ENCODE data around the gene MRPL16. TPM values are rescaled to one million over a fixed set of nuclear protein-coding genes. Genes with fewer than 3 reads are reported as not detected.

MRPL16 gene
- polyA plus RNA-seq, 1 donor from 2014 or later = 33.2 TPM

DNA sequence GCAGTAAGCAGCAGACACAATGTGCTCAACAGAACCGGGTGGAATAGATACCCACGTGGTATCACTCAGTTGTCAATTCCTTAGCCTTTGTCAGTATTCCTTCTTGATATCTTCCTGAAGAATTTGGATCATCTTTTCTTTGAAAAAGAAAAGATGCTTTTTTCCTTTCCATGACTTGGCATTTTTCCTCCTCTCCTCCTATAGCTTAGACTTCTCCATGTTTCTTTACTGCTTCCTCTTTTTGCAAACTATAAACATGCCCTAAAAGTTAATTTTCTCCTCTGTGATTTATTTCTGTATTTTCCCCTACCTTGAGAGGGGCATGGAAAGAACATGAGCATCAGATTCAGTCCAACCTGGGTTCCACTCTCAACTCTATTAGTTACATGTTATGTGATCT, 23.0 kb upstream of the MRPL16 start:
- no peak overlapping the region for H3K9ac ChIP-seq (ENCODE audit: low read length)
- no peak for TF ChIP-seq TAF1 (IDR thresholded peaks at IDR 0.05; ENCODE audit: low read depth)
- TF ChIP-seq EZH2 (IDR thresholded peaks at IDR 0.05; ENCODE audit: borderline replicate concordance, insufficient read depth, low read length, poor library complexity, severe bottlenecking) = no peak
- TF ChIP-seq SMC3 (conservative IDR thresholded peaks at IDR 0.05; ENCODE audit: poor library complexity) = no peak
- TF ChIP-seq, protein P1, sequence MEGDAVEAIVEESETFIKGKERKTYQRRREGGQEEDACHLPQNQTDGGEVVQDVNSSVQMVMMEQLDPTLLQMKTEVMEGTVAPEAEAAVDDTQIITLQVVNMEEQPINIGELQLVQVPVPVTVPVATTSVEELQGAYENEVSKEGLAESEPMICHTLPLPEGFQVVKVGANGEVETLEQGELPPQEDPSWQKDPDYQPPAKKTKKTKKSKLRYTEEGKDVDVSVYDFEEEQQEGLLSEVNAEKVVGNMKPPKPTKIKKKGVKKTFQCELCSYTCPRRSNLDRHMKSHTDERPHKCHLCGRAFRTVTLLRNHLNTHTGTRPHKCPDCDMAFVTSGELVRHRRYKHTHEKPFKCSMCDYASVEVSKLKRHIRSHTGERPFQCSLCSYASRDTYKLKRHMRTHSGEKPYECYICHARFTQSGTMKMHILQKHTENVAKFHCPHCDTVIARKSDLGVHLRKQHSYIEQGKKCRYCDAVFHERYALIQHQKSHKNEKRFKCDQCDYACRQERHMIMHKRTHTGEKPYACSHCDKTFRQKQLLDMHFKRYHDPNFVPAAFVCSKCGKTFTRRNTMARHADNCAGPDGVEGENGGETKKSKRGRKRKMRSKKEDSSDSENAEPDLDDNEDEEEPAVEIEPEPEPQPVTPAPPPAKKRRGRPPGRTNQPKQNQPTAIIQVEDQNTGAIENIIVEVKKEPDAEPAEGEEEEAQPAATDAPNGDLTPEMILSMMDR (IDR thresholded peaks at IDR 0.05; ENCODE audit: poor library complexity, severe bottlenecking) = no peak
- TF ChIP-seq, protein P2, sequence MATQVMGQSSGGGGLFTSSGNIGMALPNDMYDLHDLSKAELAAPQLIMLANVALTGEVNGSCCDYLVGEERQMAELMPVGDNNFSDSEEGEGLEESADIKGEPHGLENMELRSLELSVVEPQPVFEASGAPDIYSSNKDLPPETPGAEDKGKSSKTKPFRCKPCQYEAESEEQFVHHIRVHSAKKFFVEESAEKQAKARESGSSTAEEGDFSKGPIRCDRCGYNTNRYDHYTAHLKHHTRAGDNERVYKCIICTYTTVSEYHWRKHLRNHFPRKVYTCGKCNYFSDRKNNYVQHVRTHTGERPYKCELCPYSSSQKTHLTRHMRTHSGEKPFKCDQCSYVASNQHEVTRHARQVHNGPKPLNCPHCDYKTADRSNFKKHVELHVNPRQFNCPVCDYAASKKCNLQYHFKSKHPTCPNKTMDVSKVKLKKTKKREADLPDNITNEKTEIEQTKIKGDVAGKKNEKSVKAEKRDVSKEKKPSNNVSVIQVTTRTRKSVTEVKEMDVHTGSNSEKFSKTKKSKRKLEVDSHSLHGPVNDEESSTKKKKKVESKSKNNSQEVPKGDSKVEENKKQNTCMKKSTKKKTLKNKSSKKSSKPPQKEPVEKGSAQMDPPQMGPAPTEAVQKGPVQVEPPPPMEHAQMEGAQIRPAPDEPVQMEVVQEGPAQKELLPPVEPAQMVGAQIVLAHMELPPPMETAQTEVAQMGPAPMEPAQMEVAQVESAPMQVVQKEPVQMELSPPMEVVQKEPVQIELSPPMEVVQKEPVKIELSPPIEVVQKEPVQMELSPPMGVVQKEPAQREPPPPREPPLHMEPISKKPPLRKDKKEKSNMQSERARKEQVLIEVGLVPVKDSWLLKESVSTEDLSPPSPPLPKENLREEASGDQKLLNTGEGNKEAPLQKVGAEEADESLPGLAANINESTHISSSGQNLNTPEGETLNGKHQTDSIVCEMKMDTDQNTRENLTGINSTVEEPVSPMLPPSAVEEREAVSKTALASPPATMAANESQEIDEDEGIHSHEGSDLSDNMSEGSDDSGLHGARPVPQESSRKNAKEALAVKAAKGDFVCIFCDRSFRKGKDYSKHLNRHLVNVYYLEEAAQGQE (IDR thresholded peaks at IDR 0.05; ENCODE audit: borderline replicate concordance) = no peak
- no peak for TF ChIP-seq POLR2AphosphoS5 (IDR thresholded peaks at IDR 0.05)
- no peak for TF ChIP-seq MXI1 (conservative IDR thresholded peaks at IDR 0.05; ENCODE audit: poor library complexity, severe bottlenecking)
- no peak for TF ChIP-seq EP300 (conservative IDR thresholded peaks at IDR 0.05; ENCODE audit: poor library complexity, severe bottlenecking)
- TF ChIP-seq RAD21 (conservative IDR thresholded peaks at IDR 0.05) = no peak
- H3K9me2 ChIP-seq (ENCODE audit: insufficient read depth, low read length) = no peaks in the 10 kb centered on the region
- no peaks in the 10 kb centered on the region for H4K20me1 ChIP-seq (ENCODE audit: insufficient read depth)
- H2AFZ ChIP-seq (ENCODE audit: low read depth, low read length) = no peak overlapping the region
- H3K9me3 ChIP-seq (ENCODE audit: low read length) = no peaks in the 10 kb centered on the region
- H3K4me2 ChIP-seq (ENCODE audit: low read length) = no peak overlapping the region
- H3K27ac ChIP-seq (ENCODE audit: low read length) = no peak overlapping the region
- no peak overlapping the region for H3K4me3 ChIP-seq (ENCODE audit: low read length)
- H3K79me2 ChIP-seq (replicated peaks; ENCODE audit: insufficient read depth, low read length) = no peaks in the 10 kb centered on the region
- H3K36me3 ChIP-seq (ENCODE audit: insufficient read depth, low read length) = no peaks in the 10 kb centered on the region
- no peaks in the 10 kb centered on the region for H3K27me3 ChIP-seq (ENCODE audit: insufficient read depth, low read depth, low read length)
- H3F3A ChIP-seq (ENCODE audit: insufficient read depth, low read length, poor library complexity, severe bottlenecking) = no peaks in the 10 kb centered on the region

DNA sequence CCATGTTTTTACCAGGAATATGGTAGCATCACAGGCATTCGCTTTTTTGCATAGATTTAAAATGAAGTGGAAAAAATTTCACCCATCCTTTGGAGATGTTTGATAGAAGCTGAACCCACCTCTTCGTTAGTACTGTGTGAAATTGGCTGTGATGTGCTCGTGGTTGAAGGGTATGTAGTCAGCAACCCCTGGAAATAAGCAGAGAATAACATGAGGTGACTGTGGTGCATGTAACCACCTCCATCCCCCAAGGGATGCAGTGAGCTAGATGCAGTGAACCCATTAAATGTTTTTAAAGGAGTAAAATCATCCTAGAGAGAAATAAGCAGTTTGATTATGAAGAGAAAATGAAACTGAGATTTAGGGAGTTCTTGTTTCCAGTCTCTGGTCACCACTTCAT, 18.8 kb upstream of the MRPL16 start:
- Histone ChIP-seq H3K27ac (ENCODE audit: low read length) (no peak overlapping the region), H3K4me2 (ENCODE audit: low read length) (no peak overlapping the region), H2AFZ (ENCODE audit: low read depth, low read length) (no peak overlapping the region), H3K9me2 (ENCODE audit: insufficient read depth, low read length) (no peaks in the 10 kb centered on the region), H3K36me3 (ENCODE audit: insufficient read depth, low read length) (no peaks in the 10 kb centered on the region), H4K20me1 (ENCODE audit: insufficient read depth) (no peaks in the 10 kb centered on the region), H3F3A (ENCODE audit: insufficient read depth, low read length, poor library complexity, severe bottlenecking) (no peaks in the 10 kb centered on the region), H3K4me3 (ENCODE audit: low read length) (no peak overlapping the region), H3K9me3 (ENCODE audit: low read length) (no peaks in the 10 kb centered on the region), H3K79me2 (replicated peaks; ENCODE audit: insufficient read depth, low read length) (no peaks in the 10 kb centered on the region), H3K27me3 (ENCODE audit: insufficient read depth, low read depth, low read length) (no peaks in the 10 kb centered on the region), H3K9ac (ENCODE audit: low read length) (no peak overlapping the region)
- no peak for TF ChIP-seq POLR2AphosphoS5 (IDR thresholded peaks at IDR 0.05)
- TF ChIP-seq TAF1 (IDR thresholded peaks at IDR 0.05; ENCODE audit: low read depth) = no peak
- TF ChIP-seq EZH2 (IDR thresholded peaks at IDR 0.05; ENCODE audit: borderline replicate concordance, insufficient read depth, low read length, poor library complexity, severe bottlenecking) = no peak
- no peak for TF ChIP-seq EP300 (conservative IDR thresholded peaks at IDR 0.05; ENCODE audit: poor library complexity, severe bottlenecking)
- TF ChIP-seq SMC3 (conservative IDR thresholded peaks at IDR 0.05; ENCODE audit: poor library complexity) = no peak
- TF ChIP-seq MXI1 (conservative IDR thresholded peaks at IDR 0.05; ENCODE audit: poor library complexity, severe bottlenecking) = no peak
- TF ChIP-seq, protein P2 (IDR thresholded peaks at IDR 0.05; ENCODE audit: borderline replicate concordance) = no peak
- TF ChIP-seq RAD21 (conservative IDR thresholded peaks at IDR 0.05) = no peak
- TF ChIP-seq, protein P1 (IDR thresholded peaks at IDR 0.05; ENCODE audit: poor library complexity, severe bottlenecking) = no peak
